ENCODE data around the gene PSMA6. TPM values are rescaled to one million over a fixed set of nuclear protein-coding genes. Genes with fewer than 3 reads are reported as not detected.

The PSMA6 gene
- 100 to 1,000 TPM in 1 of 6 experiments, 10 to 100 TPM in 5; 66.9 to 122 (median 81.1) TPM for total RNA-seq
- long read RNA-seq, transcript PSMA6-201 (7 exons, 1,029 nt) = major isoform, 37 of 40 reads
- long read RNA-seq, partial matches to known transcripts = 1 of 40 reads
- long read RNA-seq, other reads (novel, unspliced or antisense) = 2 of 40 reads

- WGBS (ENCODE audit: insufficient coverage, low coverage, low lambda C conversion rate, missing lambda C conversion rate) = 2% methylated on average over 16 of the region's 40 CpGs
- H3K4me3 ChIP-seq = peak within 1 kb of the TSS; percentile 82 to 92 (median 89)
- H3K36me3 ChIP-seq = no peaks in the 10 kb centered on the region
- intact Hi-C loops (cut with DNase I) = no loop called here
- TF ChIP-seq POLR2A (IDR thresholded peaks at IDR 0.05) (peak; percentile 87), CTCF (IDR thresholded peaks at IDR 0.05) (no peak)
- peak; percentile 99 to 100 (median 99) for DNase-seq
- peak within 1 kb of the TSS; percentile 86 to 93 (median 92) for H3K27ac ChIP-seq
- peak; percentile 92 to 98 (median 96) for ATAC-seq
- H3K9me3 ChIP-seq = no peaks in the 10 kb centered on the region
- no peaks in the 10 kb centered on the region for H3K27me3 ChIP-seq
- H3K4me1 ChIP-seq = peaks cover 0 to 40% (median 18%) of the 10 kb centered on the region in 4 donors
These were observed at the start of gene PSMA6 for GRCh38 chr14:35292051-35292769. TSS of gene PSMA6 (plus strand) at chr14:35292382. CDS start at chr14:35292477, 95 bp downstream.

- DNase-seq (no peak), ATAC-seq (no peak)
- H3K4me3 ChIP-seq = no peak overlapping the region
- H3K27me3 ChIP-seq = no peaks in the 10 kb centered on the region
- no peak for TF ChIP-seq CTCF (IDR thresholded peaks at IDR 0.05)
- no peak for TF ChIP-seq POLR2A (IDR thresholded peaks at IDR 0.05)
- no peak overlapping the region for H3K27ac ChIP-seq
- H3K36me3 ChIP-seq = no peaks in the 10 kb centered on the region
- no peaks in the 10 kb centered on the region for H3K9me3 ChIP-seq
- no peaks in the 10 kb centered on the region for H3K4me1 ChIP-seq
- intact Hi-C loops (cut with DNase I) = no loop called here
- 89% methylated on average over 5 of the region's 5 CpGs for WGBS (ENCODE audit: insufficient coverage, low coverage, low lambda C conversion rate, missing lambda C conversion rate)
These were observed 49.4 kb upstream of the PSMA6 start for GRCh38 chr14:35242599-35243311.

- Histone ChIP-seq H3K36me3 (no peaks in the 10 kb centered on the region), H3K27me3 (no peaks in the 10 kb centered on the region), H3K9me3 (no peaks in the 10 kb centered on the region), H3K4me3 (no peak overlapping the region), H3K27ac (no peak overlapping the region), H3K4me1 (no peaks in the 10 kb centered on the region)
- DNase-seq (no peak), ATAC-seq (no peak)
- TF ChIP-seq POLR2A (IDR thresholded peaks at IDR 0.05) (no peak), CTCF (IDR thresholded peaks at IDR 0.05) (no peak)
- intact Hi-C loops (cut with DNase I) = no loop called here
- 97% methylated on average over 2 of the region's 2 CpGs for WGBS (ENCODE audit: insufficient coverage, low coverage, low lambda C conversion rate, missing lambda C conversion rate)
These were observed 48.2 kb upstream of the PSMA6 start for GRCh38 chr14:35243956-35244355.

DNA sequence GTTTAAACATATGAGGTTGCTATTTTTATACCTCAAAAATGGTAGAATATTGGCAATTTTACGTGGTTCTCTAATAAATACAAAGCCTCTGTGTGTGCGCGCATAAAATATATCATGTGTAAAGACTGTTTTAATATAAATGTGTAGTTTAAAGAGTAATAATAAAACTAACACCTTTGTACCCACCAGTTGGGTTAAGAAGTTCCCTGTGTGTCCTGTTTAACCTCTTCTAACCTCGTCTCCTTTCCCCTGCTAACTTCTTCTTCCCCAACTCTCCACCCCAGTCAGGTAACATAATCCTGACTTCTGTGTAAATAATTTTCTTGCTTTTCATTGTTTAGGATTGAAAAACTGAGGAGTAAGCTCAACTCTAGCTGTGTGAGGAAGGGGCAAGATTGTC lies 47.6 kb upstream of the PSMA6 start:
- H3K4me1 ChIP-seq = no peaks in the 10 kb centered on the region
- TF ChIP-seq CTCF (IDR thresholded peaks at IDR 0.05) = no peak
- no peak for TF ChIP-seq POLR2A (IDR thresholded peaks at IDR 0.05)
- ATAC-seq (no peak), DNase-seq (no peak)
- H3K27me3 ChIP-seq = no peaks in the 10 kb centered on the region
- H3K4me3 ChIP-seq = no peak overlapping the region
- intact Hi-C loops (cut with DNase I) = no loop called here
- no peaks in the 10 kb centered on the region for H3K9me3 ChIP-seq
- 85% methylated on average over 4 of the region's 4 CpGs for WGBS (ENCODE audit: insufficient coverage, low coverage, low lambda C conversion rate, missing lambda C conversion rate)
- no peaks in the 10 kb centered on the region for H3K36me3 ChIP-seq
- H3K27ac ChIP-seq = no peak overlapping the region
